GM19328 (cell line): ENCODE results near the gene ARRDC2.

Experiments used
- ATAC-seq: cut with Tn5 transposase; IDR thresholded peaks from one replicate; pipeline ENCODE4 v1.9.1; 2021; ENCODE audit warnings: mild to moderate bottlenecking, moderate library complexity; ENCODE audit not compliant: unreplicated experiment

The ARRDC2 gene

GRCh38 chr19:18057557-18057956 is 49.6 kb downstream of the ARRDC2 start:
- no peak for ATAC-seq

- ATAC-seq = no peak
Observed at GRCh38 chr19:18058208-18059009, 50.4 kb downstream of the ARRDC2 start.

GRCh38 chr19:18059297-18059696 is 51.3 kb downstream of the ARRDC2 start:
- ATAC-seq = no peak

GRCh38 chr19:18059902-18060301 is 51.9 kb downstream of the ARRDC2 start:
- no peak for ATAC-seq

GRCh38 chr19:18060472-18060871 is 52.5 kb downstream of the ARRDC2 start:
- no peak for ATAC-seq

- no peak for ATAC-seq
Observed at GRCh38 chr19:18062028-18062427, 54.1 kb downstream of the ARRDC2 start.

GRCh38 chr19:18063463-18063862 is 55.5 kb downstream of the ARRDC2 start:
- ATAC-seq = no peak
